Measurements from ENCODE around the gene PRRT2.

GRCh38 chr16:29790949-29791844, 20.8 kb upstream of the PRRT2 start:
- no peak for TF ChIP-seq CTCF (IDR thresholded peaks at IDR 0.05 in 2 of 3, conservative IDR thresholded peaks at IDR 0.05 in 1 of 3; ENCODE audit: control insufficient read depth in 2 of 3, extremely low read depth in 1 of 3, insufficient read depth in 1 of 3, low read depth in 3 of 3, low read length in 3 of 3)
- no peak for TF ChIP-seq IRF5 (IDR thresholded peaks at IDR 0.05; ENCODE audit: borderline replicate concordance)
- TF ChIP-seq ATF2 (IDR thresholded peaks at IDR 0.05; ENCODE audit: low read length): no peak
- TF ChIP-seq POLR2A (IDR thresholded peaks at IDR 0.05; ENCODE audit: low read depth, low read length): no peak
- no peak for TF ChIP-seq EZH2 (IDR thresholded peaks at IDR 0.05; ENCODE audit: borderline replicate concordance, control insufficient read depth, low read depth, low read length)
- no peak for TF ChIP-seq RBBP5 (conservative IDR thresholded peaks at IDR 0.05)
- no peak for TF ChIP-seq EGR1 (IDR thresholded peaks at IDR 0.05; ENCODE audit: borderline replicate concordance in 1 of 2, low read depth in 2 of 2, low read length in 2 of 2)
- TF ChIP-seq EP300 (IDR thresholded peaks at IDR 0.05; ENCODE audit: borderline replicate concordance in 1 of 2, control insufficient read depth in 1 of 2, low read depth in 2 of 2, low read length in 2 of 2): no peak

All from GM12878 (cell line).